Esophagus muscularis mucosa (tissue), 3 donors: Measurements from ENCODE around the gene MRTFB.

Source experiments
- EP300 ChIP-seq: sonication (generic); formaldehyde crosslinking; IDR thresholded peaks from one replicate; pipeline ENCODE4 v1.6.1; 2017; ENCODE audit warnings: antibody characterized with exemption
- POLR2A ChIP-seq: fragments of 450-650 bp; IDR thresholded peaks from one replicate; pipeline ENCODE4 v1.6.1; 2017; ENCODE audit warnings: antibody characterized with exemption, moderate library complexity, mild to moderate bottlenecking, low read depth
- POLR2AphosphoS5 ChIP-seq, 2 donors: sonication (generic); formaldehyde crosslinking; IDR thresholded peaks; one replicate each; pipeline ENCODE4 v1.6.1; 2017; ENCODE audit warnings: antibody characterized with exemption in 2 of 2

DNA sequence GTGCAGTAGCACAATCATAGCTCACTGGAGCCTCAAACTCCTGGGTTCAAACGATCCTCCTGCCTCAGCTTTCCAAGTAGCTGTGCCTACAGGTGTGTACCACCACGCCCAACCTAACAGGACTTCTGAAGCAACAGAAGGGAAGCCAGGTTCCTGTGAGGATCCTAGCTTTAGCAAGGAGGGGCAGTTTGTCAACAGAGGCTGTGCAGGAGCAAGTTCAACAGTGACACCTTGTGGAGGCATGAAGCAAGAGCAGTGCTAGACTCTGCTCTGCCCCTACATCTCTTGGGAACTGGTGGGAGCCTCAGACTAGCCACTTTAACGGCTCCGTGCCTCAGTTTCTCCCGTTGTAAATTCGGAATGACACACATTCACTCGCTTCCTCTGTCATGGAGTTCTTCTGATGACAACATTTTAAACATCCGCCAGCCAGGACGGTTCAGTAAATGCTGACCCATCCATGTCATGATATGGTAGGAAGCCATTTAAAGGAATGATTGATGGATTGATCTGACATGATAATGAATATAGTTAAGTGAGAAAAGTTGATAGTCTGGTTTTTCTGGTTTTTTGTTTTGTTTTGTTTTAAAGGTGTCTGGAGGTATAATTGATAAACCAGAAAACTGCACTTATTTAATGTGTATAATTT is 218.7 kb downstream of the MRTFB start:
- TF ChIP-seq POLR2A (no peak), EP300 (no peak), POLR2AphosphoS5 (IDR thresholded peaks at IDR 0.05) (no peak)
